ENCODE data around the gene SPARC.

DNA sequence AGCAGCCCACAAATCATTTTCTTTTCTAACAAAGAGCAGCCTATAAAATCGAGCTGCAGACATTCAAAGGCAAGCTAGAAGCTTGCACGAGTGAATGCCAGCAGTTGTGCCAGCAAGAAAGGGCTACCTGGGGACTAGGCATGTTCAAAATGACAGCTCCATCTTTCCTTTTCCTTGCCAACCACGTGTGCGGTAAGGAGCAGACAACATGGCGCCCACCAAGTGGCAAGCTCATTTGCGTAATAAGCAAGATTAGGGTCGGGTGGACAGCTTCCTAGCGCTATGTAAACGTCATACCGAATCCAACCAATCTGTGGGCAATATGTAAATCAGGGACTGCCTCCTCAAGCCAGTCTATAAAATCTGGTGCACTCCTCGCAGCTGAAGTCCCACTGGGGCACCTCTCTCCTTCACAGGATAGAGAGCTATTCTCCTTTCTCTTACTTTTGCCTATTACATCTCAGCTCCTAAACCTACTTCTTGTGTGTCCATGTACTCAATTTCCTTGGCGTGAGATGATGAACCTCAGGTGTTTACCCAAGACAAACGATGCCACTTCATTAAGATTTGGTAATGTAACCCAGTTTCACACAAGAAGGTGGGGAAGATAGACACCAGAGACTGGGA lies 22.5 kb upstream of the SPARC start:
- TF ChIP-seq, protein P1, sequence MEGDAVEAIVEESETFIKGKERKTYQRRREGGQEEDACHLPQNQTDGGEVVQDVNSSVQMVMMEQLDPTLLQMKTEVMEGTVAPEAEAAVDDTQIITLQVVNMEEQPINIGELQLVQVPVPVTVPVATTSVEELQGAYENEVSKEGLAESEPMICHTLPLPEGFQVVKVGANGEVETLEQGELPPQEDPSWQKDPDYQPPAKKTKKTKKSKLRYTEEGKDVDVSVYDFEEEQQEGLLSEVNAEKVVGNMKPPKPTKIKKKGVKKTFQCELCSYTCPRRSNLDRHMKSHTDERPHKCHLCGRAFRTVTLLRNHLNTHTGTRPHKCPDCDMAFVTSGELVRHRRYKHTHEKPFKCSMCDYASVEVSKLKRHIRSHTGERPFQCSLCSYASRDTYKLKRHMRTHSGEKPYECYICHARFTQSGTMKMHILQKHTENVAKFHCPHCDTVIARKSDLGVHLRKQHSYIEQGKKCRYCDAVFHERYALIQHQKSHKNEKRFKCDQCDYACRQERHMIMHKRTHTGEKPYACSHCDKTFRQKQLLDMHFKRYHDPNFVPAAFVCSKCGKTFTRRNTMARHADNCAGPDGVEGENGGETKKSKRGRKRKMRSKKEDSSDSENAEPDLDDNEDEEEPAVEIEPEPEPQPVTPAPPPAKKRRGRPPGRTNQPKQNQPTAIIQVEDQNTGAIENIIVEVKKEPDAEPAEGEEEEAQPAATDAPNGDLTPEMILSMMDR (IDR thresholded peaks at IDR 0.05): no peak
- TF ChIP-seq, protein P2, sequence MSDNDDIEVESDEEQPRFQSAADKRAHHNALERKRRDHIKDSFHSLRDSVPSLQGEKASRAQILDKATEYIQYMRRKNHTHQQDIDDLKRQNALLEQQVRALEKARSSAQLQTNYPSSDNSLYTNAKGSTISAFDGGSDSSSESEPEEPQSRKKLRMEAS (CRISPR knock-in tag; IDR thresholded peaks at IDR 0.05): no peak
